Stomach (tissue), 4 donors: ENCODE data around the gene NSMCE1.

Experiments
- EP300 ChIP-seq: sonication (generic); formaldehyde crosslinking; IDR thresholded peaks from one replicate; pipeline ENCODE4 v1.6.1; 2017; ENCODE audit warnings: antibody characterized with exemption
- POLR2AphosphoS5 ChIP-seq, 3 donors: sonication (generic); formaldehyde crosslinking; IDR thresholded peaks; one replicate each; pipeline ENCODE4 v1.6.1; 2016; ENCODE audit warnings: antibody characterized with exemption in 3 of 3

DNA sequence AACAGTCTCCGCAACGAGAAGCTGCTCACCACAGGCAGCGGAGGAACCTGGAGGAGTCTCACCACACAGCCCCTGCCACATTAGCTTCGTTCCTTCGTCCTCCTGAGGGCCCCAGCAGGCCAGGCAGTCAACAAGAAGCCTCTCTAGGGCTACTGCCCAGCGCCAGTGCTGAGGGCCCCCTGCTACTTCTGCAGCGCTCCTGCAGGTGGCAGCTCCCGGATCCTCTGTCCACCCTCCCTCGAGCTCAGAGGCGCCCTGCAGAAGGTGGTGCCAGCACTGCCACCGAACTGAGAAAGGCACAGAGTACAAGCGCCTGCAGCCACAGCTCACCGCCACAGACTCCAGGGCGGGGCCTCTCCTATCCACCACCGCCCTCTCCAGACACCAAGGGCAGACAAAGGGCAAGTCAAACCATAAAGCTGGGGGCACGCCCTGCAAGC, 38.0 kb downstream of the NSMCE1 start:
- peak in 1 of 3 donors; percentile 19 for TF ChIP-seq POLR2AphosphoS5 (IDR thresholded peaks at IDR 0.05)
- no peak for TF ChIP-seq EP300
